A549 treated with DMSO at 1 μM for 4 hours (cell line): Measurements from ENCODE around the gene ADCY10. TPM values are rescaled to one million over a fixed set of nuclear protein-coding genes. Genes with fewer than 3 reads are reported as not detected.

Experiments
- total RNA-seq: library from RNA; stranded (reverse); fragments of 200-300 nt; extraction: Qiagen RNA extraction; gene quantifications from 5 replicates; pipeline ENCODE4 v1.2.3, GENCODE V29; 2022; ENCODE audit warnings: low read depth

ADCY10 gene, protein sequence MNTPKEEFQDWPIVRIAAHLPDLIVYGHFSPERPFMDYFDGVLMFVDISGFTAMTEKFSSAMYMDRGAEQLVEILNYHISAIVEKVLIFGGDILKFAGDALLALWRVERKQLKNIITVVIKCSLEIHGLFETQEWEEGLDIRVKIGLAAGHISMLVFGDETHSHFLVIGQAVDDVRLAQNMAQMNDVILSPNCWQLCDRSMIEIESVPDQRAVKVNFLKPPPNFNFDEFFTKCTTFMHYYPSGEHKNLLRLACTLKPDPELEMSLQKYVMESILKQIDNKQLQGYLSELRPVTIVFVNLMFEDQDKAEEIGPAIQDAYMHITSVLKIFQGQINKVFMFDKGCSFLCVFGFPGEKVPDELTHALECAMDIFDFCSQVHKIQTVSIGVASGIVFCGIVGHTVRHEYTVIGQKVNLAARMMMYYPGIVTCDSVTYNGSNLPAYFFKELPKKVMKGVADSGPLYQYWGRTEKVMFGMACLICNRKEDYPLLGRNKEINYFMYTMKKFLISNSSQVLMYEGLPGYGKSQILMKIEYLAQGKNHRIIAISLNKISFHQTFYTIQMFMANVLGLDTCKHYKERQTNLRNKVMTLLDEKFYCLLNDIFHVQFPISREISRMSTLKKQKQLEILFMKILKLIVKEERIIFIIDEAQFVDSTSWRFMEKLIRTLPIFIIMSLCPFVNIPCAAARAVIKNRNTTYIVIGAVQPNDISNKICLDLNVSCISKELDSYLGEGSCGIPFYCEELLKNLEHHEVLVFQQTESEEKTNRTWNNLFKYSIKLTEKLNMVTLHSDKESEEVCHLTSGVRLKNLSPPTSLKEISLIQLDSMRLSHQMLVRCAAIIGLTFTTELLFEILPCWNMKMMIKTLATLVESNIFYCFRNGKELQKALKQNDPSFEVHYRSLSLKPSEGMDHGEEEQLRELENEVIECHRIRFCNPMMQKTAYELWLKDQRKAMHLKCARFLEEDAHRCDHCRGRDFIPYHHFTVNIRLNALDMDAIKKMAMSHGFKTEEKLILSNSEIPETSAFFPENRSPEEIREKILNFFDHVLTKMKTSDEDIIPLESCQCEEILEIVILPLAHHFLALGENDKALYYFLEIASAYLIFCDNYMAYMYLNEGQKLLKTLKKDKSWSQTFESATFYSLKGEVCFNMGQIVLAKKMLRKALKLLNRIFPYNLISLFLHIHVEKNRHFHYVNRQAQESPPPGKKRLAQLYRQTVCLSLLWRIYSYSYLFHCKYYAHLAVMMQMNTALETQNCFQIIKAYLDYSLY (N-terminal part only)
- total RNA-seq = 0.08 to 0.17 TPM (median 0.12 TPM) in 5 replicates

DNA sequence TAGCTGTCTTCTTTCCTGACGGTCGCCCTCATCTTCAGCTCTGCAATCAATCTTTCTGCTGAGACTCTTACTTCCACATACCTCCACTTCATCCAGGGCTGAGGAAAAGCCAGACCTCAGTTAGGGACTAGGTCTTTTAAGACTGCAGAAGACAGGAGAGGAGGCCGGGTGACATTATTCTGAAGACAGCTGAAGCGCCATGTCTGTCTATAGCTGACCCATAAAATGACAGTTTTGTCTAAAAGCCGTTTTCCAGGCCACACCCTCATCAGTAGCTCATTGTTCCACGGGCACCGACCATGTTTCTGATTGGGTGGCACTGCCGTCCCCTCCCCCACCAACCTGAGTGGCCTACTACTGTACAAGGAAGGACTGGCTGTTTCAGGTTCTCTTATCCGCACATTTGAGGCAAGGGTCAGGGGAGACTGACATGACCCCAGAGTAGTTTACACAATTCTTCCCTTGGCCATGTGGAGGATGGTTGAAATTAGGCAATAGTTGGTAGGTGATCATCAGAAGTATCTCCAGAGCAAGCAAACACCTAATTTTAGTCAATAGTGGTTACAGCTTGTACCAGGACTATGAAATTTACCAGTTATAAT is at the start of gene ADCY10:
Gene ADCY10, minus strand, starts transcription at position 240 of the 602 bp plus-strand sequence. CDS start 8,994 bp downstream, outside the sequence.

GRCh38 chr1:167936930-167937708 is 23.2 kb upstream of the ADCY10 start, which contains the start of gene MPC2:
Gene MPC2, minus strand, starts transcription at chr1:167937072. Its CDS starts 1,231 bp downstream, at chr1:167935841.

GRCh38 chr1:167936068-167936929 is 22.4 kb upstream of the ADCY10 start, which contains the start of gene DCAF6:
Gene DCAF6, plus strand, starts transcription at chr1:167936683. Its CDS starts 229 bp downstream, at chr1:167936912.

Other genes with a start within 250 kb of the ADCY10 start
- gene MPZL1, start 192.2 kb downstream of the ADCY10 start, total RNA-seq = 94.8 to 150 TPM (median 132 TPM) in 5 replicates
- gene DCAF6, start 22.5 kb upstream of the ADCY10 start, total RNA-seq = 23.7 to 30.2 TPM (median 27.5 TPM) in 5 replicates
- 46.9 to 82.8 TPM (median 79.0 TPM) in 5 replicates for gene MPC2, start 22.9 kb upstream of the ADCY10 start, total RNA-seq
- 9.2 to 15.6 TPM (median 12.6 TPM) in 5 replicates for gene GPR161, start 222.8 kb upstream of the ADCY10 start, total RNA-seq